CD4-positive, alpha-beta T cell treated with Interleukin-17A for 4 hours (primary cell): ENCODE data around the gene HS6ST3.

Source experiments
- DNase-seq: peaks from one replicate; pipeline ENCODE4 v3.0.0-alpha.2; 2020; ENCODE audit warnings: mixed read lengths

The HS6ST3 gene

GRCh38 chr13:96203471-96203870 is 113.6 kb downstream of the HS6ST3 start:
- no peak for DNase-seq

GRCh38 chr13:96214824-96215445 is 125.0 kb downstream of the HS6ST3 start:
- DNase-seq: no peak

GRCh38 chr13:96216543-96216942 is 126.6 kb downstream of the HS6ST3 start:
- no peak for DNase-seq

- DNase-seq: no peak
These were observed 128.6 kb downstream of the HS6ST3 start for GRCh38 chr13:96218475-96218874.

GRCh38 chr13:96221471-96221870 is 131.6 kb downstream of the HS6ST3 start:
- DNase-seq: no peak

GRCh38 chr13:96223231-96223630 is 133.3 kb downstream of the HS6ST3 start:
- no peak for DNase-seq

GRCh38 chr13:96229356-96229755 is 139.4 kb downstream of the HS6ST3 start:
- DNase-seq: no peak

GRCh38 chr13:96238241-96238640 is 148.3 kb downstream of the HS6ST3 start:
- no peak for DNase-seq

GRCh38 chr13:96238861-96239260 is 149.0 kb downstream of the HS6ST3 start:
- no peak for DNase-seq

GRCh38 chr13:96243376-96243775 is 153.5 kb downstream of the HS6ST3 start:
- no peak for DNase-seq

GRCh38 chr13:96248103-96248502 is 158.2 kb downstream of the HS6ST3 start:
- DNase-seq: no peak

- no peak for DNase-seq
These were observed 159.1 kb downstream of the HS6ST3 start for GRCh38 chr13:96248996-96249395.

- DNase-seq: no peak
These were observed 163.0 kb downstream of the HS6ST3 start for GRCh38 chr13:96252903-96253302.

GRCh38 chr13:96273196-96273595 is 183.3 kb downstream of the HS6ST3 start:
- no peak for DNase-seq

GRCh38 chr13:96274046-96274445 is 184.1 kb downstream of the HS6ST3 start:
- DNase-seq: no peak

- DNase-seq: no peak
These were observed 190.0 kb downstream of the HS6ST3 start for GRCh38 chr13:96279904-96280303.

- no peak for DNase-seq
These were observed 195.1 kb downstream of the HS6ST3 start for GRCh38 chr13:96284971-96285370.

- DNase-seq: no peak
These were observed 195.8 kb downstream of the HS6ST3 start for GRCh38 chr13:96285729-96286128.

- DNase-seq: no peak
These were observed 205.3 kb downstream of the HS6ST3 start for GRCh38 chr13:96294930-96295881.

- no peak for DNase-seq
These were observed 207.5 kb downstream of the HS6ST3 start for GRCh38 chr13:96297360-96297759.

GRCh38 chr13:96299235-96299634 is 209.3 kb downstream of the HS6ST3 start:
- DNase-seq: no peak

GRCh38 chr13:96308568-96308967 is 218.7 kb downstream of the HS6ST3 start:
- DNase-seq: no peak

- no peak for DNase-seq
These were observed 225.1 kb downstream of the HS6ST3 start for GRCh38 chr13:96314974-96315373.

GRCh38 chr13:96338030-96338429 is 248.1 kb downstream of the HS6ST3 start:
- no peak for DNase-seq
